Measurements from ENCODE around the gene PRDM16. TPM values are rescaled to one million over a fixed set of nuclear protein-coding genes. Genes with fewer than 3 reads are reported as not detected.

The PRDM16 gene
- total and polyA plus RNA-seq, 2 of the 13 experiments (the other 11 are each of a cell fraction or from before 2014, with no cell fraction given): 0.15 to 0.81 TPM

DNA sequence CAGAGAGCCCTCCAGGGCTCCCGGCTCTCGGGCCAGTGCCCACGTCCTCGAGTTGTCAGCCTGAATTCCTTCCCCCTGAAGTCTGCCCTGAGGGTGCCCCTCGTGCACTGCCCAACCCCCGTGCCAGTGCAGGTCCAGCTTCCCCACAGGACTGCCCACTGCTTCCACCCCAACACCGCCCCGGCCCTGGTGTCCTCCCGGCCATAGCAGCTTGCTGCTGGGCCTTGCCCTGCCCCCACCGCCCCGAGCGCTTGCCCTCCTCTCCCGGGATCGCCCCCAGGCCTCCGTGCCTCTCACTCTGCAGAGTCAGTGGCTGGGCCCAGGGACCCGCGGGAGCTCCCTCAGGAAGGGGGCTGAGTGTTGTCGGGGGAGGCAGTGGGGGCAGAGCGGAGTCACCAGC is 361.4 kb downstream of the PRDM16 start (continued):
- TF ChIP-seq, protein P1, sequence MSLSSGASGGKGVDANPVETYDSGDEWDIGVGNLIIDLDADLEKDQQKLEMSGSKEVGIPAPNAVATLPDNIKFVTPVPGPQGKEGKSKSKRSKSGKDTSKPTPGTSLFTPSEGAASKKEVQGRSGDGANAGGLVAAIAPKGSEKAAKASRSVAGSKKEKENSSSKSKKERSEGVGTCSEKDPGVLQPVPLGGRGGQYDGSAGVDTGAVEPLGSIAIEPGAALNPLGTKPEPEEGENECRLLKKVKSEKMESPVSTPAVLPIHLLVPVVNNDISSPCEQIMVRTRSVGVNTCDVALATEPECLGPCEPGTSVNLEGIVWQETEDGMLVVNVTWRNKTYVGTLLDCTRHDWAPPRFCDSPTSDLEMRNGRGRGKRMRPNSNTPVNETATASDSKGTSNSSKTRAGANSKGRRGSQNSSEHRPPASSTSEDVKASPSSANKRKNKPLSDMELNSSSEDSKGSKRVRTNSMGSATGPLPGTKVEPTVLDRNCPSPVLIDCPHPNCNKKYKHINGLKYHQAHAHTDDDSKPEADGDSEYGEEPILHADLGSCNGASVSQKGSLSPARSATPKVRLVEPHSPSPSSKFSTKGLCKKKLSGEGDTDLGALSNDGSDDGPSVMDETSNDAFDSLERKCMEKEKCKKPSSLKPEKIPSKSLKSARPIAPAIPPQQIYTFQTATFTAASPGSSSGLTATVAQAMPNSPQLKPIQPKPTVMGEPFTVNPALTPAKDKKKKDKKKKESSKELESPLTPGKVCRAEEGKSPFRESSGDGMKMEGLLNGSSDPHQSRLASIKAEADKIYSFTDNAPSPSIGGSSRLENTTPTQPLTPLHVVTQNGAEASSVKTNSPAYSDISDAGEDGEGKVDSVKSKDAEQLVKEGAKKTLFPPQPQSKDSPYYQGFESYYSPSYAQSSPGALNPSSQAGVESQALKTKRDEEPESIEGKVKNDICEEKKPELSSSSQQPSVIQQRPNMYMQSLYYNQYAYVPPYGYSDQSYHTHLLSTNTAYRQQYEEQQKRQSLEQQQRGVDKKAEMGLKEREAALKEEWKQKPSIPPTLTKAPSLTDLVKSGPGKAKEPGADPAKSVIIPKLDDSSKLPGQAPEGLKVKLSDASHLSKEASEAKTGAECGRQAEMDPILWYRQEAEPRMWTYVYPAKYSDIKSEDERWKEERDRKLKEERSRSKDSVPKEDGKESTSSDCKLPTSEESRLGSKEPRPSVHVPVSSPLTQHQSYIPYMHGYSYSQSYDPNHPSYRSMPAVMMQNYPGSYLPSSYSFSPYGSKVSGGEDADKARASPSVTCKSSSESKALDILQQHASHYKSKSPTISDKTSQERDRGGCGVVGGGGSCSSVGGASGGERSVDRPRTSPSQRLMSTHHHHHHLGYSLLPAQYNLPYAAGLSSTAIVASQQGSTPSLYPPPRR (CRISPR knock-in tag; IDR thresholded peaks at IDR 0.05; ENCODE audit: borderline replicate concordance): no peak
- TF ChIP-seq ZNF17 (CRISPR knock-in tag; IDR thresholded peaks at IDR 0.05) (no peak), ZSCAN12 (CRISPR knock-in tag; IDR thresholded peaks at IDR 0.05) (no peak), ZIK1 (CRISPR knock-in tag; IDR thresholded peaks at IDR 0.05; ENCODE audit: borderline replicate concordance, low read depth) (no peak)

DNA sequence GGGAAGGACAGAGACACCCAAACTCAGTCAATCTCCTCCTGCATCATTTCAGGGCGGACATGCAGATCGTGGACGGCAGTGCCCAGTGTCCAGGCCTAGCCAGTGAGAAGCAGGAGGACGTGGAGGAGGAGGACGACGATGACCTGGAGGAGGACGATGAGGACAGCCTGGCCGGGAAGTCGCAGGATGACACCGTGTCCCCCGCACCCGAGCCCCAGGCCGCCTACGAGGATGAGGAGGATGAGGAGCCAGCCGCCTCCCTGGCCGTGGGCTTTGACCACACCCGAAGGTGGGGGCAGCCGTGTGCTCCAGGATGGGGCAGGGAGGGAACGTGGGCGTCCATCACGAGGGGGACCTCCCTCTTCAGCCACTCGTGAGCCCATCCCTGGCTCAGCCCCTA is 361.8 kb downstream of the PRDM16 start:
- no peak overlapping the region for H3K4me2 ChIP-seq (ENCODE audit: low read depth, low read length)
- FAIRE-seq: no peak
- peaks cover 7 to 26% of the 10 kb centered on the region in 2 experiments; a peak in 4 of 5 replicates for H3K27me3 ChIP-seq (ENCODE audit: control insufficient read depth in 1 of 2, insufficient read depth in 2 of 2, low read length in 2 of 2)
- POLR2A ChIA-PET: no interaction called here
- ATAC-seq: peak; percentile 7; the same call in 1 of the 3 replicates
- no peaks in the 10 kb centered on the region for H4K20me1 ChIP-seq (ENCODE audit: insufficient read depth, low read length)
- peaks cover 9% of the 10 kb centered on the region; the same call in 1 of the 2 replicates for H3K4me1 ChIP-seq (ENCODE audit: insufficient read depth, low read length)
- no TSS peak for BruUV-seq (replicated peaks)
- intact Hi-C loops (cut with micrococcal nuclease; ENCODE audit: unreplicated experiment): no loop called here
- TF ChIP-seq ZBTB7A (CRISPR knock-in tag; IDR thresholded peaks at IDR 0.05) (0 out of 2 replicates have a peak, but pooled peaks have one; percentile 7), SAP130 (CRISPR knock-in tag; IDR thresholded peaks at IDR 0.05; ENCODE audit: low read depth) (no peak), SKI (IDR thresholded peaks at IDR 0.05; ENCODE audit: partially characterized antibody) (no peak), HOXD1 (CRISPR knock-in tag; IDR thresholded peaks at IDR 0.05) (no peak)
- TF ChIP-seq, protein P2, sequence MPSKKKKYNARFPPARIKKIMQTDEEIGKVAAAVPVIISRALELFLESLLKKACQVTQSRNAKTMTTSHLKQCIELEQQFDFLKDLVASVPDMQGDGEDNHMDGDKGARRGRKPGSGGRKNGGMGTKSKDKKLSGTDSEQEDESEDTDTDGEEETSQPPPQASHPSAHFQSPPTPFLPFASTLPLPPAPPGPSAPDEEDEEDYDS (CRISPR knock-in tag; IDR thresholded peaks at IDR 0.05): no peak
- no peak for DNase-seq (ENCODE audit: low spot score)
- H3K4me3 ChIP-seq (replicated peaks in 1 of 3; ENCODE audit: insufficient read depth in 1 of 3, low read depth in 2 of 3, low read length in 3 of 3): no peak overlapping the region
- 78% methylated on average over 12 of the region's 22 CpGs for WGBS (ENCODE audit: low lambda C conversion rate)
- H3K9me3 ChIP-seq (ENCODE audit: low read length): no peaks in the 10 kb centered on the region
- no peak overlapping the region for H3K27ac ChIP-seq (ENCODE audit: extremely low read length, insufficient read depth, low read length)
- CTCF ChIA-PET (ENCODE audit: low intra/inter-chr PET ratio, low total read pairs): no interaction called here
- H3K79me2 ChIP-seq (ENCODE audit: insufficient read depth, low read length): no peaks in the 10 kb centered on the region
- in situ Hi-C loops (cut with HindIII; ENCODE audit: extremely low pct_ligation_motif_present, low pct_unique_long_range_greater_than_20kb): no loop called here
- no peaks in the 10 kb centered on the region for H3K36me3 ChIP-seq (replicated peaks in 1 of 2; ENCODE audit: control insufficient read depth in 1 of 2, insufficient read depth in 2 of 2, low read length in 2 of 2)
- no peak overlapping the region for H2AFZ ChIP-seq (ENCODE audit: low read length)
- no peak overlapping the region for H3K9ac ChIP-seq (ENCODE audit: insufficient read depth, low read depth, low read length)
